GM12878 (cell line): ENCODE data around the gene CDC14A. TPM values are rescaled to one million over a fixed set of nuclear protein-coding genes. Genes with fewer than 3 reads are reported as not detected.
A peak's percentile ranks its signal among the peaks of the same experiment; 100 is the strongest.

ENCODE experiments used
- BHLHE40 ChIP-seq, 2 experiments: fragments of 450-650 bp in 1 of 2; IDR thresholded peaks; 2 replicates each; pipeline ENCODE4 v1.6.1; 2011 to 2017; ENCODE audit warnings: low read depth in 2 of 2, borderline replicate concordance in 1 of 2, improper control_type of control experiment in 1 of 2, low read length in 1 of 2, mild to moderate bottlenecking in 1 of 2
- HDGF ChIP-seq: fragments of 450-650 bp; IDR thresholded peaks from 2 replicates; pipeline ENCODE4 v1.6.1; 2016; ENCODE audit warnings: antibody characterized with exemption
- KAT2A ChIP-seq: conservative IDR thresholded peaks from 2 replicates; pipeline ENCODE4 v1.6.1; 2011; ENCODE audit warnings: low read depth, low read length; ENCODE audit not compliant: control insufficient read depth
- MTA3 ChIP-seq: IDR thresholded peaks from 2 replicates; pipeline ENCODE4 v1.6.1; 2012; ENCODE audit warnings: low read length, inconsistent platforms, borderline replicate concordance
- POLR2AphosphoS5 ChIP-seq: IDR thresholded peaks from 2 replicates; pipeline ENCODE4 v1.6.1; 2011; ENCODE audit warnings: mild to moderate bottlenecking, low read length, inconsistent platforms
- SMARCA5 ChIP-seq: fragments of 450-650 bp; IDR thresholded peaks from 2 replicates; pipeline ENCODE4 v1.6.1; 2017; ENCODE audit warnings: mild to moderate bottlenecking
- SPI1 ChIP-seq: IDR thresholded peaks from 2 replicates; pipeline ENCODE4 v1.6.1; 2011; ENCODE audit warnings: low read depth, mild to moderate bottlenecking, low read length, moderate library complexity, borderline replicate concordance; ENCODE audit not compliant: insufficient read depth
- TCF3 ChIP-seq: IDR thresholded peaks from 2 replicates; pipeline ENCODE4 v1.6.1; 2012; ENCODE audit warnings: low read depth, mild to moderate bottlenecking, low read length, borderline replicate concordance; ENCODE audit not compliant: insufficient read depth
- ZNF217 ChIP-seq: fragments of 450-650 bp; IDR thresholded peaks from 2 replicates; pipeline ENCODE4 v1.6.1; 2017; ENCODE audit warnings: antibody characterized with exemption, mild to moderate bottlenecking
- polyA plus RNA-seq, 11 experiments: library from polyadenylated mRNA; depleted of rRNA in 4 of 11; unstranded in 6 of 11; stranded (reverse) in 5 of 11; fragments of >200 nt; fragmentation: Nextera tagmentation in 4 of 11; fragmentation: Illumina TruSeq in 1 of 11; extraction: Ambion mirVana in 4 of 11; extraction: Trizol in 1 of 11; gene quantifications; 1 replicate in 1 of 11; 2 replicates in 10 of 11; pipeline versions ENCODE4 v1.2.1 to v1.2.3, GENCODE V29; 2011 to 2016; ENCODE audit warnings: inconsistent platforms in 2 of 11, missing spikeins in 2 of 11, low read depth in 1 of 11
- total RNA-seq, 4 experiments: library from RNA; depleted of rRNA in 3 of 4; stranded (reverse); fragments of >200 nt in 3 of 4; fragmentation: Illumina TruSeq in 1 of 4; extraction: Trizol in 1 of 4; gene quantifications; 2 replicates each; pipeline versions ENCODE4 v1.2.1 to v1.2.3, GENCODE V29; 2013 to 2021
- TF ChIP-seq, protein P1 (sequence below): fragments of 450-650 bp; conservative IDR thresholded peaks from 2 replicates; pipeline ENCODE4 v1.6.1; 2017; ENCODE audit warnings: mild to moderate bottlenecking, moderate library complexity
- TF ChIP-seq, protein P2 (sequence below): IDR thresholded peaks from 2 replicates; pipeline ENCODE4 v1.6.1; 2011; ENCODE audit warnings: borderline replicate concordance, low read depth, mild to moderate bottlenecking, moderate library complexity, low read length; ENCODE audit not compliant: insufficient read depth, poor library complexity, severe bottlenecking
- TF ChIP-seq, protein P3 (sequence below): fragments of 450-650 bp; formaldehyde crosslinking; IDR thresholded peaks from 2 replicates; pipeline ENCODE4 v1.5.0; 2022; ENCODE audit warnings: mild to moderate bottlenecking, missing genetic modification characterization
- TF ChIP-seq, protein P4 (sequence below): IDR thresholded peaks from 2 replicates; pipeline ENCODE4 v1.6.1; 2012; ENCODE audit warnings: improper control_type of control experiment, low read depth, low read length; ENCODE audit not compliant: insufficient replicate concordance
- TF ChIP-seq, protein P5 (sequence below): fragments of 450-650 bp; IDR thresholded peaks from 2 replicates; pipeline ENCODE4 v1.6.1; 2016; ENCODE audit warnings: mild to moderate bottlenecking

Gene CDC14A
- total and polyA plus RNA-seq, 10 of the 15 experiments (the other 5 are each of a cell fraction or from before 2014, with no cell fraction given), result 1.5 to 7.1 (median 5.5) TPM

DNA sequence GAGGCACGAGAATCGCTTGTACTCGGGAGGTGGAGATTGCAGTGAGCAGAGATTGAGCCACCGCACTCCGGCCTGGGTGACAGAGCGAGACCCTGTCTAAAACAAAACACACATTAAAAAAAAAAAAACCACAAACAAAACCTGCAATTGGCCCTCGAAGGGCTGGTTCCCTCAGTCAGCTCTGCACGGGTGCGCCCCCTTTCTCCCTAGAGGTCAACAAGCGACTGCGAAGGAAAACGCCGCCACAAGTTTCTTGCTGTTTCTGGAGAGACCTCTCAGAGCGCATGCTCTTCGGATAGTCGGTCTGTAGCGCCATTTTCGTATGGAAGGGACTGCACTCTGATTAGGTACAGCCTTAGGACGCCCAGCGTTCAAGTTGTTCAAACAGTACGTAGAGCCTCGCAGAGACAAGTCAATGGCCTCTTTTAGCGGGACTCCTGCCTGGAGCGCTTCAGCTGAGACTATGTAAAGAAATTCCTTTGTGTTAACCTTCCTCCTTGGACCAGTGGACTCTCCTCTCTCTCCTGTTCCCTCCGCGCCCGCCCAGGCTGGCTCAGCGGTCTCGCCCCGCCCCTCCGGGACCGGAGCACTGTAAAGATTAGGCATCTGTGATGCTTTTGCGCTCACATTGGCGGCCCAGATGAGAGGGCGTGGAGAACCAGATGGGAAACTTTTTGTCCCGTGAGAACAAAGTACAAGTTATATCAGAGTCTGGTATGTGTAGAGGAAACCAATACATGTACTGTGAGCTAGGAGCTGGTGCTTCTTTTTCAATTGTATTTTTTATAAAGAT lies 1.0 kb upstream of the CDC14A start (continued):
- TF ChIP-seq, protein P1, sequence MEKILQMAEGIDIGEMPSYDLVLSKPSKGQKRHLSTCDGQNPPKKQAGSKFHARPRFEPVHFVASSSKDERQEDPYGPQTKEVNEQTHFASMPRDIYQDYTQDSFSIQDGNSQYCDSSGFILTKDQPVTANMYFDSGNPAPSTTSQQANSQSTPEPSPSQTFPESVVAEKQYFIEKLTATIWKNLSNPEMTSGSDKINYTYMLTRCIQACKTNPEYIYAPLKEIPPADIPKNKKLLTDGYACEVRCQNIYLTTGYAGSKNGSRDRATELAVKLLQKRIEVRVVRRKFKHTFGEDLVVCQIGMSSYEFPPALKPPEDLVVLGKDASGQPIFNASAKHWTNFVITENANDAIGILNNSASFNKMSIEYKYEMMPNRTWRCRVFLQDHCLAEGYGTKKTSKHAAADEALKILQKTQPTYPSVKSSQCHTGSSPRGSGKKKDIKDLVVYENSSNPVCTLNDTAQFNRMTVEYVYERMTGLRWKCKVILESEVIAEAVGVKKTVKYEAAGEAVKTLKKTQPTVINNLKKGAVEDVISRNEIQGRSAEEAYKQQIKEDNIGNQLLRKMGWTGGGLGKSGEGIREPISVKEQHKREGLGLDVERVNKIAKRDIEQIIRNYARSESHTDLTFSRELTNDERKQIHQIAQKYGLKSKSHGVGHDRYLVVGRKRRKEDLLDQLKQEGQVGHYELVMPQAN, result peak; percentile 87
- TF ChIP-seq MTA3 (peak; percentile 80; the same call in 1 of the 2 replicates), POLR2AphosphoS5 (peak; percentile 54), TCF3 (no peak), KAT2A (no peak), HDGF (peak; percentile 70; the same call in 1 of the 2 replicates), ZNF217 (no peak), SMARCA5 (no peak), SPI1 (no peak), BHLHE40 (IDR thresholded peaks at IDR 0.05; ENCODE audit: borderline replicate concordance in 1 of 2, low read depth in 2 of 2, low read length in 1 of 2) (peak in 1 of 2 experiments; percentile 53; a peak in 1 of 4 replicates)
- TF ChIP-seq, protein P2, sequence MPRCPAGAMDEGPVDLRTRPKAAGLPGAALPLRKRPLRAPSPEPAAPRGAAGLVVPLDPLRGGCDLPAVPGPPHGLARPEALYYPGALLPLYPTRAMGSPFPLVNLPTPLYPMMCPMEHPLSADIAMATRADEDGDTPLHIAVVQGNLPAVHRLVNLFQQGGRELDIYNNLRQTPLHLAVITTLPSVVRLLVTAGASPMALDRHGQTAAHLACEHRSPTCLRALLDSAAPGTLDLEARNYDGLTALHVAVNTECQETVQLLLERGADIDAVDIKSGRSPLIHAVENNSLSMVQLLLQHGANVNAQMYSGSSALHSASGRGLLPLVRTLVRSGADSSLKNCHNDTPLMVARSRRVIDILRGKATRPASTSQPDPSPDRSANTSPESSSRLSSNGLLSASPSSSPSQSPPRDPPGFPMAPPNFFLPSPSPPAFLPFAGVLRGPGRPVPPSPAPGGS, result peak; percentile 26
- TF ChIP-seq, protein P3, sequence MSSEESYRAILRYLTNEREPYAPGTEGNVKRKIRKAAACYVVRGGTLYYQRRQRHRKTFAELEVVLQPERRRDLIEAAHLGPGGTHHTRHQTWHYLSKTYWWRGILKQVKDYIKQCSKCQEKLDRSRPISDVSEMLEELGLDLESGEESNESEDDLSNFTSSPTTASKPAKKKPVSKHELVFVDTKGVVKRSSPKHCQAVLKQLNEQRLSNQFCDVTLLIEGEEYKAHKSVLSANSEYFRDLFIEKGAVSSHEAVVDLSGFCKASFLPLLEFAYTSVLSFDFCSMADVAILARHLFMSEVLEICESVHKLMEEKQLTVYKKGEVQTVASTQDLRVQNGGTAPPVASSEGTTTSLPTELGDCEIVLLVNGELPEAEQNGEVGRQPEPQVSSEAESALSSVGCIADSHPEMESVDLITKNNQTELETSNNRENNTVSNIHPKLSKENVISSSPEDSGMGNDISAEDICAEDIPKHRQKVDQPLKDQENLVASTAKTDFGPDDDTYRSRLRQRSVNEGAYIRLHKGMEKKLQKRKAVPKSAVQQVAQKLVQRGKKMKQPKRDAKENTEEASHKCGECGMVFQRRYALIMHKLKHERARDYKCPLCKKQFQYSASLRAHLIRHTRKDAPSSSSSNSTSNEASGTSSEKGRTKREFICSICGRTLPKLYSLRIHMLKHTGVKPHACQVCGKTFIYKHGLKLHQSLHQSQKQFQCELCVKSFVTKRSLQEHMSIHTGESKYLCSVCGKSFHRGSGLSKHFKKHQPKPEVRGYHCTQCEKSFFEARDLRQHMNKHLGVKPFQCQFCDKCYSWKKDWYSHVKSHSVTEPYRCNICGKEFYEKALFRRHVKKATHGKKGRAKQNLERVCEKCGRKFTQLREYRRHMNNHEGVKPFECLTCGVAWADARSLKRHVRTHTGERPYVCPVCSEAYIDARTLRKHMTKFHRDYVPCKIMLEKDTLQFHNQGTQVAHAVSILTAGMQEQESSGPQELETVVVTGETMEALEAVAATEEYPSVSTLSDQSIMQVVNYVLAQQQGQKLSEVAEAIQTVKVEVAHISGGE (CRISPR knock-in tag), result no peak
- TF ChIP-seq, protein P4, sequence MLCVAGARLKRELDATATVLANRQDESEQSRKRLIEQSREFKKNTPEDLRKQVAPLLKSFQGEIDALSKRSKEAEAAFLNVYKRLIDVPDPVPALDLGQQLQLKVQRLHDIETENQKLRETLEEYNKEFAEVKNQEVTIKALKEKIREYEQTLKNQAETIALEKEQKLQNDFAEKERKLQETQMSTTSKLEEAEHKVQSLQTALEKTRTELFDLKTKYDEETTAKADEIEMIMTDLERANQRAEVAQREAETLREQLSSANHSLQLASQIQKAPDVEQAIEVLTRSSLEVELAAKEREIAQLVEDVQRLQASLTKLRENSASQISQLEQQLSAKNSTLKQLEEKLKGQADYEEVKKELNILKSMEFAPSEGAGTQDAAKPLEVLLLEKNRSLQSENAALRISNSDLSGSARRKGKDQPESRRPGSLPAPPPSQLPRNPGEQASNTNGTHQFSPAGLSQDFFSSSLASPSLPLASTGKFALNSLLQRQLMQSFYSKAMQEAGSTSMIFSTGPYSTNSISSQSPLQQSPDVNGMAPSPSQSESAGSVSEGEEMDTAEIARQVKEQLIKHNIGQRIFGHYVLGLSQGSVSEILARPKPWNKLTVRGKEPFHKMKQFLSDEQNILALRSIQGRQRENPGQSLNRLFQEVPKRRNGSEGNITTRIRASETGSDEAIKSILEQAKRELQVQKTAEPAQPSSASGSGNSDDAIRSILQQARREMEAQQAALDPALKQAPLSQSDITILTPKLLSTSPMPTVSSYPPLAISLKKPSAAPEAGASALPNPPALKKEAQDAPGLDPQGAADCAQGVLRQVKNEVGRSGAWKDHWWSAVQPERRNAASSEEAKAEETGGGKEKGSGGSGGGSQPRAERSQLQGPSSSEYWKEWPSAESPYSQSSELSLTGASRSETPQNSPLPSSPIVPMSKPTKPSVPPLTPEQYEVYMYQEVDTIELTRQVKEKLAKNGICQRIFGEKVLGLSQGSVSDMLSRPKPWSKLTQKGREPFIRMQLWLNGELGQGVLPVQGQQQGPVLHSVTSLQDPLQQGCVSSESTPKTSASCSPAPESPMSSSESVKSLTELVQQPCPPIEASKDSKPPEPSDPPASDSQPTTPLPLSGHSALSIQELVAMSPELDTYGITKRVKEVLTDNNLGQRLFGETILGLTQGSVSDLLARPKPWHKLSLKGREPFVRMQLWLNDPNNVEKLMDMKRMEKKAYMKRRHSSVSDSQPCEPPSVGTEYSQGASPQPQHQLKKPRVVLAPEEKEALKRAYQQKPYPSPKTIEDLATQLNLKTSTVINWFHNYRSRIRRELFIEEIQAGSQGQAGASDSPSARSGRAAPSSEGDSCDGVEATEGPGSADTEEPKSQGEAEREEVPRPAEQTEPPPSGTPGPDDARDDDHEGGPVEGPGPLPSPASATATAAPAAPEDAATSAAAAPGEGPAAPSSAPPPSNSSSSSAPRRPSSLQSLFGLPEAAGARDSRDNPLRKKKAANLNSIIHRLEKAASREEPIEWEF, result no peak
- TF ChIP-seq, protein P5, sequence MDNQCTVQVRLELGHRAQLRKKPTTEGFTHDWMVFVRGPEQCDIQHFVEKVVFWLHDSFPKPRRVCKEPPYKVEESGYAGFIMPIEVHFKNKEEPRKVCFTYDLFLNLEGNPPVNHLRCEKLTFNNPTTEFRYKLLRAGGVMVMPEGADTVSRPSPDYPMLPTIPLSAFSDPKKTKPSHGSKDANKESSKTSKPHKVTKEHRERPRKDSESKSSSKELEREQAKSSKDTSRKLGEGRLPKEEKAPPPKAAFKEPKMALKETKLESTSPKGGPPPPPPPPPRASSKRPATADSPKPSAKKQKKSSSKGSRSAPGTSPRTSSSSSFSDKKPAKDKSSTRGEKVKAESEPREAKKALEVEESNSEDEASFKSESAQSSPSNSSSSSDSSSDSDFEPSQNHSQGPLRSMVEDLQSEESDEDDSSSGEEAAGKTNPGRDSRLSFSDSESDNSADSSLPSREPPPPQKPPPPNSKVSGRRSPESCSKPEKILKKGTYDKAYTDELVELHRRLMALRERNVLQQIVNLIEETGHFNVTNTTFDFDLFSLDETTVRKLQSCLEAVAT, result peak; percentile 78
